GM12872 (cell line): ENCODE measurements around the gene SYTL2.

Source experiments
- TF ChIP-seq, protein P1 (sequence below): IDR thresholded peaks from 3 replicates; pipeline ENCODE4 v1.5.1; 2011; ENCODE audit warnings: low read depth, mild to moderate bottlenecking, low read length, moderate library complexity; ENCODE audit not compliant: insufficient read depth

Gene SYTL2

DNA sequence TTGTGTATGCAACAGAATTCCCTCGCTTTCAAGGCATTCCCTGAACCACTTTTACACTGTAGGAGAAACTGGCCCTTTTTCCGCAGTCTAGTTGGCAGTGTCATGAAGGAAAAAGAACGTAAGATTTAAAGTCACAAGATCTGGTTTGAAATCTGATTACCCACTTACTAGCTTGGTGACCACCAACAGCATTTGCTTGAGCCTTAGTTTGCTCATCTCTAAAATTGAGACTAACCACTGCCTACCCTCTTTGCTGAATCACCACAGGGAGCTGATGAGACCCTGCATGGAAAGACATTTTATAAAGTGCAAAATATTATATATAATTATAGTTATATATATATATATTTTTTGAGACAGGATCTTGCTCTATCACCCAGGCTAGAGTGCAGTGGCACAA is 39.4 kb downstream of the SYTL2 start:
- TF ChIP-seq, protein P1, sequence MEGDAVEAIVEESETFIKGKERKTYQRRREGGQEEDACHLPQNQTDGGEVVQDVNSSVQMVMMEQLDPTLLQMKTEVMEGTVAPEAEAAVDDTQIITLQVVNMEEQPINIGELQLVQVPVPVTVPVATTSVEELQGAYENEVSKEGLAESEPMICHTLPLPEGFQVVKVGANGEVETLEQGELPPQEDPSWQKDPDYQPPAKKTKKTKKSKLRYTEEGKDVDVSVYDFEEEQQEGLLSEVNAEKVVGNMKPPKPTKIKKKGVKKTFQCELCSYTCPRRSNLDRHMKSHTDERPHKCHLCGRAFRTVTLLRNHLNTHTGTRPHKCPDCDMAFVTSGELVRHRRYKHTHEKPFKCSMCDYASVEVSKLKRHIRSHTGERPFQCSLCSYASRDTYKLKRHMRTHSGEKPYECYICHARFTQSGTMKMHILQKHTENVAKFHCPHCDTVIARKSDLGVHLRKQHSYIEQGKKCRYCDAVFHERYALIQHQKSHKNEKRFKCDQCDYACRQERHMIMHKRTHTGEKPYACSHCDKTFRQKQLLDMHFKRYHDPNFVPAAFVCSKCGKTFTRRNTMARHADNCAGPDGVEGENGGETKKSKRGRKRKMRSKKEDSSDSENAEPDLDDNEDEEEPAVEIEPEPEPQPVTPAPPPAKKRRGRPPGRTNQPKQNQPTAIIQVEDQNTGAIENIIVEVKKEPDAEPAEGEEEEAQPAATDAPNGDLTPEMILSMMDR = no peak

DNA sequence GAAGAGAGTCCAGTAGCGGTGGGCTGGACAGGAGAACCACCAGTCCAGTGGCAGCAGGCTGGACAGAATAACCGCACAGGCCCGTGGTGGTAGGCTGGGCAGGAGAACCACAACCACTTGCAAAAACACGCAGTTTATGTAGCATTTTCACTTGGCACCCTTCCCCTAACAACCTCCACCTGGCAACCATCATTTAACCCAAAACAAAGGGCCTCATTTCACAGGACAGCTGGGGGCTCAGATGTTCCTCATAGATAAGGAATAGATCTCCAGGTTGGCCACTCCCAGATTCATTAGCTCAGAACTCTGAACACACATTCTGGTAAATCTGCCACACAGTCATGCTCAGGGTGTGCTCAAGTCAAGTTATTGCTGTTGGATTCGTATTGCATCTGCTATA is 41.2 kb downstream of the SYTL2 start:
- TF ChIP-seq, protein P1 = no peak

DNA sequence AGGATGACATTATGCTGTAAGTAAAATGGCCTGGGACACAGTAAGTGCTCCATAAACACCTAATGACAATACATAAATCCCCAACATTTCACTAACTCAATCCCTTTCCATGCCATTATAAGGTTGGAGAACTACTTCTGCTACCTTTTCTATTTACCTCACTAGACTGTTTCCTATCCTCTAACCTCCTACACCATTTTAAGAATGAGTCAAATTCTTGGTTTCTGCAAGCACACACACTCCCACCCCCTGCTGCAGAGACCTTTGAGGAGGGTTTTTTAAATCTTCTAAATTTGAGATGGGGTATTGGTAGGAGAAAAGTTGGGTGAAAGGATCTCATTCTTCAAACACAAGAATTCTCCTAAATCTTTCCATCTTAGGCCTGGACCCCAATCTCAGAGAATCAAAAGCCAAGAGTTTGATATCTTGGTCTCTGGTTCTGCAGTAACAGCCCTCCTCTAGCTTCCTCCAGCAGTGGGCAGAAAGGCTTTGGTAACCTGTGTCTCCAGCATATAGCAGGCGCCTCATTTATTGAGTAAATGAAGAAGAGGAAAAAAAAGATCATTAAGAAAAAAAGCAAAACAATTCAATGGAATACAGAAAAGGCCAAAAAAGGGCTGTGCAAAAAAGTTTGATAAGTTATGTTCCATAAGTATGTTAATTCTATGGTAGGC is 42.3 kb downstream of the SYTL2 start:
- TF ChIP-seq, protein P1 = no peak

DNA sequence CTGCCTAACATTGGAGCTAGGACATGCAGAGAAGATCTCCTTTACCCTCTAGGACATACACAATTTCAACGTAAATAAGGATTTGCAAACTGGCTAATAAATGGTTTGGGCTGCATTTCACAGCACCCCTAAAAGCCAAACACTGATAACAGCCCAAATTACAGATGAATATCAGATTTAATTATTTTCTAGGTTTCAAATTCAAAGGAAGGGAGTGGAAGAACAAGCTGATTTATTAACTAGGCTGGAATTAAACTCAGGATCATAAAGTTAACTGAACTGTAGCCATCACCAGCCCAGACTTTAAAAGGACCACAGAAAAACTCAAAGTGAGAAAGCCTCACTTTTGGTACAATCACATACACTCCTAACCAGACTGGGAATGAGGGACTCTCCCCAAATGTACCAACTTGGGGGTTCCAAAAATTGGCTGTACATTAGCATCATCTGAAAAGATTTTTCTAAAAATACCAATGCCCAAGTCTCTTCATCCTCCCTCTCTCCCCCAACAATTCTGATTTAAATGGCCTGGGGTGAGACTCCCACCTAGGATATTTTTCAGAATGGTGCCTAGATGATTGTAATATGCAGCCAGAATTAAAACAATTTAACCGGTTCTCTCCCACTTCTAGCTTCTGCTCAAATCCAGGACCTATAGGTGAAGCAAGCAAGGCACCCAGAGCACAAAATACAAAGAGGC is 43.5 kb downstream of the SYTL2 start:
- TF ChIP-seq, protein P1 = no peak

DNA sequence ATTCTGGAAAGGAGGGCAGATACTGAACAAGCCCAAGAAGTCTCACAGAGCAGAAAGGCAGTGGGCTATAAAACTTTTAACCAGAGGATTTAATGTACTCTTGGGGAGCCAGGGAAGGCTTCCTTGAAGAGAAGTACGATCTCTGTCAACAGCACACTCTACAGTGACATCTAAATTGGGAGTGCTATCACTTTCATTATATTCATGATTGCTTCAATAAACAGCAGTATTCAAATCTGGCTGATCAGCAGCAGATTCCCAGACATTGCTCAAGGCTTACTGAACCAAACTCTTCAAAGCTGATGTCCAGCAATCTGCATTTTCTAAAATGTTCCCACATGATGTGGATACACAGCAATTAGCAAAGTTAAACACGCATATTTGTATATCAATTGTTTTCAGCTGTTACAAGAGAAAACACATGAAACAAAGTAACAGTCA is 44.2 kb downstream of the SYTL2 start:
- TF ChIP-seq, protein P1 = no peak

DNA sequence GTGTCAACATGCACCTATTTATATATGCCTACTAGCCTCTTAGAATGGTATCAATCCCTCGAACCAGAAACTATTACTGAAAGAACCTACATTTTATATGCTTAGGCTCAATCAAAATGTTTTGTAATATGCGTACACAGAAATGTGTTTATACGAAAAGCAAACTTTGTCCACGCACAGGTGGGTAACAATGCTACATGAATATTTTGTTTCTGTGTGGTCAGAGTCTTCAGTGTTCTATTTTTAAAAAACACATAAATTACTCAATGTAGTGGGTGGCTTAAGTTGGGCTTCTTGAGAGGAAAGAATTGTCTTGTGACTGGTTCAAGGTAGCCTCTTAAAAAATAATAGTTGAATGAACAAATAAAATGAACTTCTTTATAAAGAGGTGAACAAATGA is 46.1 kb downstream of the SYTL2 start:
- TF ChIP-seq, protein P1 = no peak

DNA sequence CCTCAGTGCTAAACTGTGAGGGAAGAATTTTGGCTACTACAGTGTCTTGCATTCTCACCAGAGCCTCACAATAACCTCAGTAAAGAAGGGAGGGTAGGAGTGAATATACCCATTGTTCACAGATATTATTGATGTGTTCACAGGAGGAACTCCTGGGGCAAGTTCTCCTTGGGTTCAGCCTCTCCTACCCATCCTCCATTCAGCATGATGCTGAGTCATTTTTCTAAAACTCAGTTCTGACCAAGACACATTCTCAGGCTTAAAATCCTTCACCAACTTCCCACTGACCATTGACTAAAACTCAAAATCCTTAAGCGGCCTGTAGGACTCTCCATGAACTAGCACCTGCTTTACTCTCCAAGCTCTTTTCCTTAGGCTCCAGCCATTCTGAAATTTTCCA is 48.7 kb downstream of the SYTL2 start:
- TF ChIP-seq, protein P1 = no peak
